ENCODE measurements around the gene CHST15.

CHST15 gene

GRCh38 chr10:124117833-124118232 lies 24.4 kb upstream of the CHST15 start:
- no peaks in the 10 kb centered on the region for H3K9me2 ChIP-seq (replicated peaks; ENCODE audit: low read depth, low read length)
- no peaks in the 10 kb centered on the region for H3F3A ChIP-seq (ENCODE audit: low read depth)
- no peaks in the 10 kb centered on the region for H3K79me2 ChIP-seq (ENCODE audit: insufficient read depth, low read length)
- H2AFZ ChIP-seq (ENCODE audit: low read length): no peak overlapping the region
- H3K27me3 ChIP-seq (ENCODE audit: insufficient read depth, low read length, poor library complexity, severe bottlenecking): no peaks in the 10 kb centered on the region
- H4K20me1 ChIP-seq (ENCODE audit: insufficient read depth, low read length, poor library complexity, severe bottlenecking): no peaks in the 10 kb centered on the region
- H3K4me3 ChIP-seq (ENCODE audit: low read length, poor library complexity, severe bottlenecking): no peak overlapping the region
- H3K4me2 ChIP-seq (ENCODE audit: low read depth, low read length, poor library complexity, severe bottlenecking): no peak overlapping the region
- no peak for TF ChIP-seq CTCF (conservative IDR thresholded peaks at IDR 0.05; ENCODE audit: low read length)
- TF ChIP-seq EZH2phosphoT487 (IDR thresholded peaks at IDR 0.05; ENCODE audit: borderline replicate concordance): no peak
- peaks cover 4% of the 10 kb centered on the region for H3K4me1 ChIP-seq (ENCODE audit: insufficient read depth, low read length, poor library complexity, severe bottlenecking)
- no peak overlapping the region for H3K9ac ChIP-seq (ENCODE audit: low read depth, low read length, poor library complexity, severe bottlenecking)
- no peaks in the 10 kb centered on the region for H3K36me3 ChIP-seq (ENCODE audit: insufficient read depth, low read length)
- no peaks in the 10 kb centered on the region for H3K9me3 ChIP-seq (ENCODE audit: insufficient read depth, low read depth, low read length)

GRCh38 chr10:124117511-124117785 lies 24.1 kb upstream of the CHST15 start:
- Histone ChIP-seq H4K20me1 (ENCODE audit: insufficient read depth, low read length, poor library complexity, severe bottlenecking) (no peaks in the 10 kb centered on the region), H3F3A (ENCODE audit: low read depth) (no peaks in the 10 kb centered on the region), H3K9ac (ENCODE audit: low read depth, low read length, poor library complexity, severe bottlenecking) (no peak overlapping the region), H3K4me2 (ENCODE audit: low read depth, low read length, poor library complexity, severe bottlenecking) (no peak overlapping the region), H3K4me3 (ENCODE audit: low read length, poor library complexity, severe bottlenecking) (no peak overlapping the region), H3K79me2 (ENCODE audit: insufficient read depth, low read length) (no peaks in the 10 kb centered on the region), H2AFZ (ENCODE audit: low read length) (no peak overlapping the region), H3K4me1 (ENCODE audit: insufficient read depth, low read length, poor library complexity, severe bottlenecking) (peaks cover 4% of the 10 kb centered on the region), H3K36me3 (ENCODE audit: insufficient read depth, low read length) (no peaks in the 10 kb centered on the region), H3K9me3 (ENCODE audit: insufficient read depth, low read depth, low read length) (no peaks in the 10 kb centered on the region), H3K27me3 (ENCODE audit: insufficient read depth, low read length, poor library complexity, severe bottlenecking) (no peaks in the 10 kb centered on the region), H3K9me2 (replicated peaks; ENCODE audit: low read depth, low read length) (no peaks in the 10 kb centered on the region)
- TF ChIP-seq CTCF (conservative IDR thresholded peaks at IDR 0.05; ENCODE audit: low read length) (no peak), EZH2phosphoT487 (IDR thresholded peaks at IDR 0.05; ENCODE audit: borderline replicate concordance) (no peak)

GRCh38 chr10:124116771-124117510 lies 23.5 kb upstream of the CHST15 start:
- no peak overlapping the region for H2AFZ ChIP-seq (ENCODE audit: low read length)
- TF ChIP-seq CTCF (conservative IDR thresholded peaks at IDR 0.05; ENCODE audit: low read length) (no peak), EZH2phosphoT487 (IDR thresholded peaks at IDR 0.05; ENCODE audit: borderline replicate concordance) (no peak)
- no peak overlapping the region for H3K9ac ChIP-seq (ENCODE audit: low read depth, low read length, poor library complexity, severe bottlenecking)
- no peaks in the 10 kb centered on the region for H3F3A ChIP-seq (ENCODE audit: low read depth)
- no peaks in the 10 kb centered on the region for H3K9me3 ChIP-seq (ENCODE audit: insufficient read depth, low read depth, low read length)
- H3K27me3 ChIP-seq (ENCODE audit: insufficient read depth, low read length, poor library complexity, severe bottlenecking): no peaks in the 10 kb centered on the region
- H3K4me2 ChIP-seq (ENCODE audit: low read depth, low read length, poor library complexity, severe bottlenecking): no peak overlapping the region
- H3K9me2 ChIP-seq (replicated peaks; ENCODE audit: low read depth, low read length): no peaks in the 10 kb centered on the region
- no peak overlapping the region for H3K4me3 ChIP-seq (ENCODE audit: low read length, poor library complexity, severe bottlenecking)
- H3K4me1 ChIP-seq (ENCODE audit: insufficient read depth, low read length, poor library complexity, severe bottlenecking): peaks cover 4% of the 10 kb centered on the region
- no peaks in the 10 kb centered on the region for H4K20me1 ChIP-seq (ENCODE audit: insufficient read depth, low read length, poor library complexity, severe bottlenecking)
- H3K79me2 ChIP-seq (ENCODE audit: insufficient read depth, low read length): no peaks in the 10 kb centered on the region
- no peaks in the 10 kb centered on the region for H3K36me3 ChIP-seq (ENCODE audit: insufficient read depth, low read length)

All from Loucy (cell line).